Skeletal muscle satellite cell (primary cell): Measurements from ENCODE around the gene DGKQ.

Experiments
- H3K27me3 ChIP-seq: 2 replicates; pipeline ENCODE4 v1.7.0; 2013; ENCODE audit warnings: low read length; ENCODE audit not compliant: control insufficient read depth, insufficient read depth
- H3K36me3 ChIP-seq: 2 replicates; pipeline ENCODE4 v1.7.0; 2013; ENCODE audit warnings: mild to moderate bottlenecking, control low read depth, low read length; ENCODE audit not compliant: insufficient read depth
- H3K4me1 ChIP-seq: 2 replicates; pipeline ENCODE4 v1.7.0; 2013; ENCODE audit warnings: low read length; ENCODE audit not compliant: control insufficient read depth, insufficient read depth
- H3K4me2 ChIP-seq: 2 replicates; pipeline ENCODE4 v1.7.0; 2013; ENCODE audit warnings: mild to moderate bottlenecking, low read length
- H3K4me3 ChIP-seq: 2 replicates; pipeline ENCODE4 v1.7.0; 2013; ENCODE audit warnings: low read length
- H3K9ac ChIP-seq: 2 replicates; pipeline ENCODE4 v1.7.0; 2013; ENCODE audit warnings: mild to moderate bottlenecking, low read depth, low read length, moderate library complexity
- H3K9me3 ChIP-seq: replicated peaks from 2 replicates; pipeline ENCODE4 v1.7.0; 2013; ENCODE audit warnings: mild to moderate bottlenecking, control low read depth, low read length

The DGKQ gene

DNA sequence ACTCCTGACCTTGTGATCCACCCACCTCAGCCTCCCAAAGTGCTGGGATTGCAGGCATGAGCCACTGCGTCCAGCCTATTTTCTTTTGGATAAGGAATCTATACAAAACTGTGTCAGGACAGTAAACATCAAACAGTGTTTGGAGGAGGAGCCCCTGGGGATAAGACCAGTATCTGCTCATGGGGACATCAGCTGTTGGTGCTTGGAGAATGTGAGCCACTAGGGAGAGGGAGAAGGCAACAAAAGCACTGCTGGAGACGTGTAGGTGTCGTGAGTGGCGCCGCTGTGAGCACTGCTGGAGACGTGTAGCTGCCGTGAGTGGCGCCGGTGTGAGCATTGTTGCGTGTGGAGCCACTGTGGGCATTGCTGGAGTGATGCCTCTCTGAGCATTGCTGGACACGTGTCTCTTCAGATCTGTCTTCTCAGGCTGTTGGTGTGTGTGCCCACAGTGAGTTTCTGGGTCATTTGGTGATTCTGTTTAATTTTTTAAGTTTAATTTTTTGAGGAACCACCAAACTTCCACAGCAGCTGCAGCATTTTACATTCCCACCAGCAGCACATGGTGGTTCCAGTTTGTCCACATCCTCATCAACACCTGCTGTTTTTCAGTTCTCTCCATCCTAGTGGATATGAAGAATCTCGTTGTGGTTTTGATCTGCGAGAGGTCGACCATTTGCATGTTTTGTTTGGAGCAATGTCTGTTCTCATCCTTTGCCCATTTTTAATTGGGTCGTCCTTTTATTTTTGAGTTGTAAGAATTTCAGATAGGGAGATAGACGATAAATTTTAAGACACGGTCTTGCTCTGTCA lies 19.0 kb downstream of the DGKQ start:
- Histone ChIP-seq H3K9me3 (no peaks in the 10 kb centered on the region), H3K9ac (no peak overlapping the region), H3K4me3 (no peak overlapping the region), H3K27me3 (no peaks in the 10 kb centered on the region), H3K4me1 (no peaks in the 10 kb centered on the region), H3K36me3 (peaks cover 10% of the 10 kb centered on the region), H3K4me2 (no peak overlapping the region)

GRCh38 chr4:953574-953915 lies 19.8 kb downstream of the DGKQ start:
- no peak overlapping the region for H3K9ac ChIP-seq
- no peaks in the 10 kb centered on the region for H3K4me1 ChIP-seq
- H3K9me3 ChIP-seq: no peaks in the 10 kb centered on the region
- H3K36me3 ChIP-seq: peaks cover 7% of the 10 kb centered on the region
- no peak overlapping the region for H3K4me3 ChIP-seq
- H3K4me2 ChIP-seq: no peak overlapping the region
- no peaks in the 10 kb centered on the region for H3K27me3 ChIP-seq

DNA sequence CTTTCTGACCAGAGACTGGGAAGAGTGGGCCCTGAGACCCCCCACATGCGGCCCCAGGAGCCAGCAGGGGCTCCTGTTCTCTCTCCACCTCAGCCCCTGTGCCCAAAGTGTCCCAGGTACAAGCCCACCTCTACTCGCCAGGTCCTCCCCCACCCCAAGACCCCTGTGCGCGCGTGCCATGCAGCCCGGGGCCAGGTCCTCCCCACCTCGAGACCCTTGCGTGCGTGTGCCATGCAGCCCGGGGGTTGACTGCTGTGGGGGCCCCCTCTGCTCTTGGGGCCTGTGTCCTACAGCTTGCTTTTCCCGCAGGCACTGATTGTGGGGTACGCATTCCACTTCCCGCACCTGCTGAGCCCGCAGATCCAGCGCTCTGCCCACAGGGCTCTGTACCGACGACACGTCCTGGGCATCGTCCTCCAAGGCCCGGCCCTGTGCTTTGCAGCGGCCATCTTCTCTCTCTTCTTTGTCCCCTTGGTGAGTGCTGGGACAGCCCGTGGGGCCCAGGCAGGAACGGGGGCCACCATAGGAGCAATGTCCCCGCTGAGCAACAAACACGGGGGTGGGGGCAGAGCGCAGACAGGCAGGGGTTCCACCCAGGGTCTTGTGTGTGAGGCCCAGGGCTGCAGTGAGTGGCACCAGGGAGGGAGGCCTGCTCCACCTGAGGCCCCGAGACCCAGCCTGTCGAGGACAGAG lies 20.3 kb downstream of the DGKQ start:
- Histone ChIP-seq H3K36me3 (peaks cover 6% of the 10 kb centered on the region), H3K4me2 (no peak overlapping the region), H3K9ac (no peak overlapping the region), H3K27me3 (no peaks in the 10 kb centered on the region), H3K4me3 (no peak overlapping the region), H3K4me1 (no peaks in the 10 kb centered on the region), H3K9me3 (no peaks in the 10 kb centered on the region)

DNA sequence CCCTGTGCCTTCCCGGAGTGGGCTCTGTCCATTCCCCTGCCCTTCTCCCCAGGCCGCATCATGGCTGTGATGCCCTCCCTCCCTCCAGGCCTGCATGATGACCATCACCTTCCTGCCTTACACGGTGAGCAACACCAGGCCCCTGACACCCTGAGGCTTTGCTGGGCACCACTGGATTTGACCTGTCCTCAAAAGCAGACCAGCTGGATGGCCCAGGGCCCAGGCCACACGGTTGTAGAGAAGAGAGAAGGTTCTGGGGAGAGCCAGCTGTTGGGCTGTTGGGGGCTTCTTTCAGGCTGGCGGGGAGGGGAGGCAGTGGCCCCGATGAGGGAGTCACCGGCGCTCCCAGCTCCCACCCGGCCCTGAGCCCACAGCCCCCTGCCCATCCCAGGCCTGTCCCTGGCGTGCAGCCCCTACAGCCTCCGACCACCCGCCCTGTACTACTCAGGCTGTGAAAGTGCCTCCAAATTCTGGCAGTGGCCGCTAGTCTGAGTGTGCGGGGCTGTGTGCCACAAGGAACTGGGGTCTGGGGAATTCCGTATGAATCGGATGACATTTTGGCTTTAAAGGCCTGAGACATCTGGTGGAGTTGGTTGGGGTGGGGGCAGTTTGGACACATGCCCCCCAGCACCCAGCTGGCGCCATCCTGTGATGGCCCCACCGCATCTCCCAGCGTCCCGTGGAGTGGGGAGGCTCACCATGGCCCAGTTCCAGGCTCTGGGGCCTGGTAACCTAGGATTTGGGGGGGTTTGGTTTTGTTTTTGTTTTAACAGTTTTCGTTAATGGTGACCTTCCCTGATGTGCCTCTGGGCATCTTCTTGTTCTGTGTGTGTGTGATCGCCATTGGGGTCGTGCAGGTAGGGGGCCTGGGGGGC lies 21.5 kb downstream of the DGKQ start:
- H3K4me2 ChIP-seq: no peak overlapping the region
- no peak overlapping the region for H3K9ac ChIP-seq
- no peak overlapping the region for H3K4me3 ChIP-seq
- no peaks in the 10 kb centered on the region for H3K27me3 ChIP-seq
- no peaks in the 10 kb centered on the region for H3K4me1 ChIP-seq
- H3K36me3 ChIP-seq: peaks cover 4% of the 10 kb centered on the region
- no peaks in the 10 kb centered on the region for H3K9me3 ChIP-seq

DNA sequence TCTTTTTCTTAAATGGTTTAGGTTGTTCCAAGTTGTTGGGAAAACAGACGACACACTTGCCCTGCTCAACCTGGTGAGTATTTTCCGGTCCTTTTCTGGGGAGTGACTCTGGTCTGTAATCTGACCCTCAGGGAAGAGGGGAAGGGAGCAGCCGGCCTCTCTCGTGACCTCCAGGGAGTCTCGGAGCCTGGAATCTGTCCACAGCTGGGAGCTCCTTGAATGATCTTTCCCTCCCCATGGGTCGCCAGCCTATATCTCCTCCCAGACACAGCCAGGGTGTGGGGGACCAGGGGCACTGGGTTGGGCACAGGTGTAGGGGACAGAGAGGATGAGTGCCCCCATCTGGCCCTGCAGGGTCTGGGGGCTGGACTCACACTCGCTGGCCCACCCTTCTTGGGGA lies 22.2 kb downstream of the DGKQ start:
- no peak overlapping the region for H3K4me2 ChIP-seq
- no peak overlapping the region for H3K9ac ChIP-seq

GRCh38 chr4:950136-951020 lies 23.0 kb downstream of the DGKQ start:
- Histone ChIP-seq H3K9me3 (no peaks in the 10 kb centered on the region), H3K9ac (no peak overlapping the region), H3K4me3 (no peak overlapping the region), H3K4me2 (no peak overlapping the region), H3K36me3 (peaks cover 4% of the 10 kb centered on the region), H3K27me3 (no peaks in the 10 kb centered on the region), H3K4me1 (no peaks in the 10 kb centered on the region)

More for the DNA sequence above, 22.2 kb downstream of the DGKQ start:
- H3K36me3 ChIP-seq: peaks cover 4% of the 10 kb centered on the region
- H3K4me1 ChIP-seq: no peaks in the 10 kb centered on the region
- H3K27me3 ChIP-seq: no peaks in the 10 kb centered on the region
- no peak overlapping the region for H3K4me3 ChIP-seq
- H3K9me3 ChIP-seq: no peaks in the 10 kb centered on the region

- Histone ChIP-seq H3K4me1 (no peaks in the 10 kb centered on the region), H3K4me3 (no peak overlapping the region), H3K27me3 (no peaks in the 10 kb centered on the region), H3K36me3 (peaks cover 4% of the 10 kb centered on the region), H3K9ac (no peak overlapping the region), H3K4me2 (no peak overlapping the region), H3K9me3 (no peaks in the 10 kb centered on the region)
These were observed 23.7 kb downstream of the DGKQ start for GRCh38 chr4:949656-950055.

DNA sequence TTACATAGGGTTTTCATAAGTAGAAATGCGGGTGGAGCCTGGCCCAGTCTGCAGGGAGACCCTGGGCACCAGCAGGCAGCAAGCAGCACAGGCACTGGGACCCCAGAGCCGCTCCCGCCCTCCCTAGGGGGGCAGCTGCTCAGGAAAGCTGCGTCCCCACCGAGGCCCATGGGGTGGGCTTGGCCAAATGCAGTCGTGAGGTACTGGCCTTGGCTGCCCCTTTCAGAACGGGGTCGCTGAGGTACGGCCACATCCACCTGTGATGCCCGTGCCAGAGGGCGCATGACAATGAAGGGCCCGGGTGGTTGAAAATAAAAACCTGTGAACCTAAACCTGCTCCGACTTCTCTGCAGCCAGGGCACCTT lies 24.5 kb downstream of the DGKQ start:
- Histone ChIP-seq H3K27me3 (no peaks in the 10 kb centered on the region), H3K4me3 (no peak overlapping the region), H3K4me2 (no peak overlapping the region), H3K36me3 (peaks cover 4% of the 10 kb centered on the region), H3K4me1 (no peaks in the 10 kb centered on the region), H3K9ac (no peak overlapping the region), H3K9me3 (no peaks in the 10 kb centered on the region)

DNA sequence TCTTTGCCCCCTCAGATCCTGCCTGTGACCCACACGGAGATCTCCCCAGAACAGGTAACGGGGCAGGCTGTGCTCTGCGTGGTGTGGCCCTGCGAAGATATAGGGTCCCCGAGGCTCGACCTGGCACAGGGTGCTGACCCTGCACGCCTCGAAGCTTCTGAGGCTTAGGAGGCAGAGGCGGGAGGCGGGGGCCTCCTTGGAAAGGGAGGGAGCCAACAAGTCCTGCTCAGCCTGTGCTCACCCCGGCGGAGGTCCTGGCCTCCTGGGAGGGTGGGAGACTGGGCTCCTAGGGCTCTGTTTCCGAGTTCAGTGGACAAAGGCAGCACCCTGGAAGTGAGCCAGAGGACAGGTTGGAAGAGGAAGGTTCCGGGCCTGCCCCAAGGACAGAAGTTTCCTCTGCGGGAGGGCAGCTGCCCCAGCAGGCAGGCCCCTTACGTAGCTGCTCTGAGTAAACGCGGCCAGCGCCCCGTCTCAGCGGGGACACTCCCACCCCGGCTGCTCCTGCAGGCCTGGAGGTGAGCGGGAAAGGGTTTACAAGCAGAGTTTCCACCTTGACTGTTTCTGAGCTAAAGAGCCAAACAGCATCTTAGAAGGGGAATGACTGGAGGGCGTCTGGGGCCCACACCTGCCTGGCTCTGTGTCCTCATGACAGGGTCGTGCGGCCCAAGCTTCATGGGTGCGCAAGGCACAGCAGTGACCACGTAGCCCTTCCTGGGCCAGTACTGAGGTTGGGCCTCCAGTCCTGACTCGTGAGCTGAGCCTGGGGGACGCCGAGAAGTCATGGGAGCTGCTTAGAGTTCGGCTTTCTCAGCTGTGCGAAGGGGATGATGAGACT lies 25.1 kb downstream of the DGKQ start:
- H3K9ac ChIP-seq: no peak overlapping the region
- peaks cover under 1% of the 10 kb centered on the region for H3K36me3 ChIP-seq
- H3K9me3 ChIP-seq: no peaks in the 10 kb centered on the region
- H3K4me3 ChIP-seq: no peak overlapping the region
- H3K27me3 ChIP-seq: no peaks in the 10 kb centered on the region
- no peak overlapping the region for H3K4me2 ChIP-seq
- H3K4me1 ChIP-seq: no peaks in the 10 kb centered on the region

DNA sequence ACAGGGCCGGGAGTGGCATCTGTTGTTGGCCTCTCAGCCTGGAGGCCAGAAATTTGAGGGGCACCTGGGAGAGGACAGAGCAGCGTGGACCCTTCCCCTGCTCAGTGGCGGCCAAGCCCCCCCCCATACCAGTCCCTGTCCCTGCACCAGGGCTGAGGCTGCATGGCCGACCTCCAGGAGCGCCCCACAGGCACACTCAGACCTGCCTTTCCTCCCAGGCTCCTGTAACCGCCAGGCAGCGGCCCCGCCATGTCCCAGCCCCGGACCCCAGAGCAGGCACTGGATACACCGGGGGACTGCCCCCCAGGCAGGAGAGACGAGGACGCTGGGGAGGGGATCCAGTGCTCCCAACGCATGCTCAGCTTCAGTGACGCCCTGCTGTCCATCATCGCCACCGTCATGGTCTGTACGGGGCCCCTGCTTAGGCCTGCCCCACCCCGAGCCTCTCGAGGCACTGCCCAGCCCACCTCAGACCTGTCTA lies 25.8 kb downstream of the DGKQ start:
- no peak overlapping the region for H3K4me2 ChIP-seq
- H3K4me3 ChIP-seq: no peak overlapping the region
- no peaks in the 10 kb centered on the region for H3K9me3 ChIP-seq
- H3K36me3 ChIP-seq: no peaks in the 10 kb centered on the region
- H3K9ac ChIP-seq: no peak overlapping the region
- no peaks in the 10 kb centered on the region for H3K4me1 ChIP-seq
- H3K27me3 ChIP-seq: no peaks in the 10 kb centered on the region
